ENCODE measurements around the gene AKR7A2. TPM values are rescaled to one million over a fixed set of nuclear protein-coding genes. Genes with fewer than 3 reads are reported as not detected.

Gene AKR7A2
- total RNA-seq, 4 donors from 2014 or later: 45.4 to 80.2 (median 60.2) TPM

DNA sequence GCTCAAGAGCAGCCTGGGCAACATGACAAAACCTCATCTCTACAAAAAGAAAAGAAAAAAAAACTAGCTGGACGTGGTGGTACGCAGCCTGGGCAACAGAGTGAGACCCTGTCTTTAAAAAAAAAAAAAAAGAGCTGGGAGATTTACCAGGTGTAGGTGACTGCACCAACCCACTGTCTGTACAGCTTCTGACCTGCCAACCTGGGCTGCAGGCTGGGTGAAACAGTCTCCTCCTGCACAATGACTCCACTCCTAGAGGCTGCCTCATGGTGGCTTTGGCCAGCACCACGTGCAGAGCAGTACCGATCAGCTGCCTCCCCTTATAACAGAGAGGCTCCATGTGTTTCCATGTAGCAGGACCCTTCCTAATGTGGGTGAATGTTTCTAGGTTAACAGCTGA lies 56.7 kb downstream of the AKR7A2 start:
- ATAC-seq (no peak), DNase-seq (no peak)
- no peaks in the 10 kb centered on the region for H3K9me3 ChIP-seq
- H3K27me3 ChIP-seq: no peaks in the 10 kb centered on the region
- no peak overlapping the region for H3K27ac ChIP-seq
- intact Hi-C loops (cut with DNase I; ENCODE audit: low total_unique reads) (no loop called here), in situ Hi-C loops (cut with MboI; ENCODE audit: low sequenced_read_pairs in 4 of 4) (no loop called here)
- no peak overlapping the region for H3K4me3 ChIP-seq
- H3K36me3 ChIP-seq: peaks cover 0 to 55% of the 10 kb centered on the region in 2 donors
- TF ChIP-seq, protein P1, sequence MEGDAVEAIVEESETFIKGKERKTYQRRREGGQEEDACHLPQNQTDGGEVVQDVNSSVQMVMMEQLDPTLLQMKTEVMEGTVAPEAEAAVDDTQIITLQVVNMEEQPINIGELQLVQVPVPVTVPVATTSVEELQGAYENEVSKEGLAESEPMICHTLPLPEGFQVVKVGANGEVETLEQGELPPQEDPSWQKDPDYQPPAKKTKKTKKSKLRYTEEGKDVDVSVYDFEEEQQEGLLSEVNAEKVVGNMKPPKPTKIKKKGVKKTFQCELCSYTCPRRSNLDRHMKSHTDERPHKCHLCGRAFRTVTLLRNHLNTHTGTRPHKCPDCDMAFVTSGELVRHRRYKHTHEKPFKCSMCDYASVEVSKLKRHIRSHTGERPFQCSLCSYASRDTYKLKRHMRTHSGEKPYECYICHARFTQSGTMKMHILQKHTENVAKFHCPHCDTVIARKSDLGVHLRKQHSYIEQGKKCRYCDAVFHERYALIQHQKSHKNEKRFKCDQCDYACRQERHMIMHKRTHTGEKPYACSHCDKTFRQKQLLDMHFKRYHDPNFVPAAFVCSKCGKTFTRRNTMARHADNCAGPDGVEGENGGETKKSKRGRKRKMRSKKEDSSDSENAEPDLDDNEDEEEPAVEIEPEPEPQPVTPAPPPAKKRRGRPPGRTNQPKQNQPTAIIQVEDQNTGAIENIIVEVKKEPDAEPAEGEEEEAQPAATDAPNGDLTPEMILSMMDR (IDR thresholded peaks at IDR 0.05 in 4 of 5, conservative IDR thresholded peaks at IDR 0.05 in 1 of 5): no peak
- no peak for TF ChIP-seq POLR2A (IDR thresholded peaks at IDR 0.05)
- H3K4me1 ChIP-seq: peaks cover 26 to 30% of the 10 kb centered on the region in 2 donors

DNA sequence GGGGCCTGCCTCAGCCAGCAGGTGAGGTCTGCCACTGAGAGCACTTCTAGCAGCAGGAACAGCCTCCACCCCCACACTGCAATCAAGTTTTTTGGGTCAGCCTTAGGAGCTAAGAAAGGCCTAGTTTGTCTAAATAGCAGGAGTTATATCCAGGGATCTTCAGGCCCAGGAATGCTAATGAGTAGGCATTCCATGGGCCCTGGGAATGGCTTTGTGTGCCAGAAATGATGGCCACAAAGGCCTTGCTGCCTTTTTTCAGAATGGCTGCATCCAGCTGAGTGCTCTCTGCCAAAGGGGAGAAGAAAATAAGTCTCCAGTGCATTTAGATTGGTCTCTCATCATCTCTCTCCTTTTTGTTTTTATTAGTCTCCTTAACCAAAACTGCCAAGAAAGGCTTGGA lies 57.5 kb downstream of the AKR7A2 start:
- no peak overlapping the region for H3K27ac ChIP-seq
- no peak for TF ChIP-seq POLR2A (IDR thresholded peaks at IDR 0.05)

More for the DNA sequence above, 57.5 kb downstream of the AKR7A2 start:
- in situ Hi-C loops (cut with MboI; ENCODE audit: low sequenced_read_pairs in 4 of 4): no loop called here
- no peak for DNase-seq
- peaks cover 29 to 32% of the 10 kb centered on the region in 2 donors for H3K4me1 ChIP-seq
- no peak for ATAC-seq
- no peak overlapping the region for H3K4me3 ChIP-seq
- intact Hi-C loops (cut with DNase I; ENCODE audit: low total_unique reads): loop anchor here (5.0 kb wide), 1 partner anchor 58 kb away; the partner anchor contains the start of genes AKR7A2 and SLC66A1
- no peaks in the 10 kb centered on the region for H3K9me3 ChIP-seq
- H3K27me3 ChIP-seq: no peaks in the 10 kb centered on the region
- H3K36me3 ChIP-seq: peaks cover 0 to 46% of the 10 kb centered on the region in 2 donors

Other genes starting within 250 kb of the AKR7A2 start
- gene UBR4, start 101.9 kb downstream of the AKR7A2 start, total RNA-seq: 100 to 1,000 TPM; 156 to 293 (median 197) TPM
- 10 to 100 TPM; 24.7 to 49.7 (median 43.0) TPM for gene EMC1, start 60.6 kb downstream of the AKR7A2 start, total RNA-seq
- gene MRTO4, start 60.3 kb downstream of the AKR7A2 start, total RNA-seq: 10 to 100 TPM; 19.2 to 28.8 (median 26.7) TPM
- gene AKR7A3, start 23.4 kb downstream of the AKR7A2 start, total RNA-seq: under 1 TPM; 0.17 to 0.61 (median 0.32) TPM
- gene SLC66A1, start 182 bp upstream of the AKR7A2 start, total RNA-seq: 10 to 100 TPM; 13.9 to 30.0 (median 19.3) TPM
- 10 to 100 TPM; 48.6 to 93.8 (median 74.9) TPM for gene CAPZB, start 173.4 kb upstream of the AKR7A2 start, total RNA-seq

Measured in gastrocnemius medialis (tissue), 4 donors.